PC-3 (cell line): ENCODE measurements around the gene RNU1-2.
"Not testable (repeated sequence)": the region's sequence is repeated elsewhere in the genome, so short reads cannot be mapped to it uniquely, and the experiment has no call there.

Experiments
- EZH2 ChIP-seq: fragments of 300-600 bp; sonication (generic); IDR thresholded peaks from one replicate; pipeline ENCODE4 v1.6.1; 2017; ENCODE audit warnings: antibody characterized with exemption, mild to moderate bottlenecking, low read length; ENCODE audit not compliant: unreplicated experiment
- TF ChIP-seq, protein P1 (sequence below): fragments of 300-600 bp; sonication (generic); conservative IDR thresholded peaks from 2 replicates; pipeline ENCODE4 v1.5.1; 2017; ENCODE audit warnings: antibody characterized with exemption, low read depth, mild to moderate bottlenecking, low read length

GRCh38 chr1:16873076-16873879 lies 22.5 kb upstream of the RNU1-2 start:
- TF ChIP-seq, protein P1, sequence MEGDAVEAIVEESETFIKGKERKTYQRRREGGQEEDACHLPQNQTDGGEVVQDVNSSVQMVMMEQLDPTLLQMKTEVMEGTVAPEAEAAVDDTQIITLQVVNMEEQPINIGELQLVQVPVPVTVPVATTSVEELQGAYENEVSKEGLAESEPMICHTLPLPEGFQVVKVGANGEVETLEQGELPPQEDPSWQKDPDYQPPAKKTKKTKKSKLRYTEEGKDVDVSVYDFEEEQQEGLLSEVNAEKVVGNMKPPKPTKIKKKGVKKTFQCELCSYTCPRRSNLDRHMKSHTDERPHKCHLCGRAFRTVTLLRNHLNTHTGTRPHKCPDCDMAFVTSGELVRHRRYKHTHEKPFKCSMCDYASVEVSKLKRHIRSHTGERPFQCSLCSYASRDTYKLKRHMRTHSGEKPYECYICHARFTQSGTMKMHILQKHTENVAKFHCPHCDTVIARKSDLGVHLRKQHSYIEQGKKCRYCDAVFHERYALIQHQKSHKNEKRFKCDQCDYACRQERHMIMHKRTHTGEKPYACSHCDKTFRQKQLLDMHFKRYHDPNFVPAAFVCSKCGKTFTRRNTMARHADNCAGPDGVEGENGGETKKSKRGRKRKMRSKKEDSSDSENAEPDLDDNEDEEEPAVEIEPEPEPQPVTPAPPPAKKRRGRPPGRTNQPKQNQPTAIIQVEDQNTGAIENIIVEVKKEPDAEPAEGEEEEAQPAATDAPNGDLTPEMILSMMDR, result not testable (repeated sequence)
- TF ChIP-seq EZH2, result not testable (repeated sequence)
